WTC11 (cell line): ENCODE measurements around the gene KCNG3. TPM values are rescaled to one million over a fixed set of nuclear protein-coding genes. Genes with fewer than 3 reads are reported as not detected.

Source experiments
- ATAC-seq: fragments of 200-7000 bp; cut with Tn5 transposase; 2 replicates; pipeline ENCODE4 v1.10.0; 2021; ENCODE audit warnings: mild to moderate bottlenecking, moderate library complexity
- CTCF ChIA-PET: fragments of 300-600 bp; sonication (Branson Sonifier 250); formaldehyde crosslinking; loops from one replicate; lab custom pipeline; 2021; ENCODE audit warnings: antibody characterized with exemption; lab: Charles Lee
- POLR2A ChIA-PET: fragments of 350-600 bp; sonication (Branson Sonifier 250); formaldehyde crosslinking; loops from one replicate; lab custom pipeline; 2021; ENCODE audit warnings: antibody characterized with exemption; lab: Charles Lee
- DNase-seq: peaks from one replicate; pipeline ENCODE4 v3.0.0; 2021; ENCODE audit warnings: low spot score
- H3K27ac Mint-ChIP-seq: 2 replicates; pipeline ENCODE4 v1.8.0; 2021; ENCODE audit warnings: mixed read lengths
- H3K27me3 Mint-ChIP-seq: 2 replicates; pipeline ENCODE4 v1.8.0; 2021; ENCODE audit warnings: low read depth, mild to moderate bottlenecking, moderate library complexity, mixed read lengths
- H3K36me3 Mint-ChIP-seq: 2 replicates; pipeline ENCODE4 v1.8.0; 2021; ENCODE audit warnings: mixed read lengths
- H3K4me1 Mint-ChIP-seq: 2 replicates; pipeline ENCODE4 v1.8.0; 2022; ENCODE audit warnings: mixed read lengths
- H3K4me3 Mint-ChIP-seq: 2 replicates; pipeline ENCODE4 v1.8.0; 2021; ENCODE audit warnings: mild to moderate bottlenecking, moderate library complexity, mixed read lengths
- H3K9me3 Mint-ChIP-seq: 2 replicates; pipeline ENCODE4 v1.8.0; 2021; ENCODE audit warnings: mixed read lengths
- ATF2 ChIP-seq: sonication (generic); formaldehyde crosslinking; IDR thresholded peaks from 2 replicates; pipeline ENCODE4 v1.8.1; 2022; ENCODE audit warnings: low read depth, missing genetic modification reagents, borderline replicate concordance
- E2F1 ChIP-seq: sonication (generic); formaldehyde crosslinking; IDR thresholded peaks from 2 replicates; pipeline ENCODE4 v1.8.0; 2022; ENCODE audit warnings: mild to moderate bottlenecking, missing genetic modification reagents
- ETV6 ChIP-seq: sonication (generic); formaldehyde crosslinking; IDR thresholded peaks from 2 replicates; pipeline ENCODE4 v1.8.1; 2022; ENCODE audit warnings: mild to moderate bottlenecking, missing genetic modification reagents
- FOXJ3 ChIP-seq: sonication (generic); formaldehyde crosslinking; IDR thresholded peaks from 2 replicates; pipeline ENCODE4 v1.9.0; 2021; ENCODE audit warnings: missing genetic modification reagents, mild to moderate bottlenecking, borderline replicate concordance
- FOXK1 ChIP-seq: sonication (generic); formaldehyde crosslinking; IDR thresholded peaks from 2 replicates; pipeline ENCODE4 v1.8.0; 2022; ENCODE audit warnings: mild to moderate bottlenecking, moderate library complexity, missing genetic modification reagents
- GABPB1 ChIP-seq: sonication (generic); formaldehyde crosslinking; IDR thresholded peaks from 2 replicates; pipeline ENCODE4 v1.8.1; 2023; ENCODE audit warnings: mild to moderate bottlenecking, missing genetic modification reagents
- GTF2I ChIP-seq: fragments of 250-450 bp; sonication (Bioruptor Pico); conservative IDR thresholded peaks from 2 replicates; pipeline ENCODE4 v1.4.0; 2021; ENCODE audit warnings: mild to moderate bottlenecking
- IRF1 ChIP-seq: sonication (generic); formaldehyde crosslinking; IDR thresholded peaks from 2 replicates; pipeline ENCODE4 v1.8.0; 2023; ENCODE audit warnings: missing genetic modification reagents
- PRDM15 ChIP-seq: sonication (generic); formaldehyde crosslinking; IDR thresholded peaks from 2 replicates; pipeline ENCODE4 v1.8.0; 2022; ENCODE audit warnings: missing genetic modification reagents
- PRRX2 ChIP-seq: fragments of 250-450 bp; sonication (Bioruptor Pico); IDR thresholded peaks from 2 replicates; pipeline ENCODE4 v1.8.0; 2021; ENCODE audit warnings: mild to moderate bottlenecking
- SMAD4 ChIP-seq: sonication (generic); formaldehyde crosslinking; IDR thresholded peaks from 2 replicates; pipeline ENCODE4 v1.8.0; 2022; ENCODE audit warnings: mild to moderate bottlenecking, missing genetic modification reagents
- SP1 ChIP-seq: sonication (generic); formaldehyde crosslinking; conservative IDR thresholded peaks from 2 replicates; pipeline ENCODE4 v1.8.1; 2022; ENCODE audit warnings: missing genetic modification reagents
- STAT6 ChIP-seq: sonication (generic); formaldehyde crosslinking; conservative IDR thresholded peaks from 2 replicates; pipeline ENCODE4 v1.8.1; 2023; ENCODE audit warnings: mild to moderate bottlenecking, low read depth, missing genetic modification reagents, moderate library complexity
- ZNF671 ChIP-seq: fragments of 250-450 bp; sonication (Bioruptor Pico); IDR thresholded peaks from 2 replicates; pipeline ENCODE4 v1.8.0; 2021; ENCODE audit warnings: mild to moderate bottlenecking
- total RNA-seq: library from RNA; stranded (reverse); gene quantifications from 3 replicates; pipeline ENCODE4 v1.2.3, GENCODE V29; 2021

Gene KCNG3
- total RNA-seq, 1 experiment from 2014 or later = 15.5 TPM

- H3K36me3 Mint-ChIP-seq = no peaks in the 10 kb centered on the region
- CTCF ChIA-PET = interaction anchor here (0.7 kb wide), 1 partner anchor 56 kb away, joined by 4 read pairs; no protein-coding TSS in a partner anchor
These were observed 49.1 kb upstream of the KCNG3 start for GRCh38 chr2:42542871-42543270.

More at GRCh38 chr2:42542871-42543270, 49.1 kb upstream of the KCNG3 start:
- no peak for DNase-seq
- Mint-ChIP-seq H3K9me3 (peaks cover 3% of the 10 kb centered on the region; the same call in 1 of the 2 replicates), H3K27me3 (no peaks in the 10 kb centered on the region), H3K27ac (peak overlapping the region; percentile 71), H3K4me1 (peaks cover 55% of the 10 kb centered on the region), H3K4me3 (no peak overlapping the region; the same call in 1 of the 2 replicates)
- TF ChIP-seq STAT6 (CRISPR knock-in tag) = no peak
- no peak for TF ChIP-seq FOXK1
- TF ChIP-seq SP1 (CRISPR knock-in tag) = no peak
- TF ChIP-seq GTF2I = no peak
- TF ChIP-seq GABPB1 (CRISPR knock-in tag) = no peak
- no peak for TF ChIP-seq PRDM15 (CRISPR knock-in tag)
- TF ChIP-seq ZNF671 (CRISPR knock-in tag) = no peak
- no peak for TF ChIP-seq ATF2 (CRISPR knock-in tag)
- TF ChIP-seq IRF1 (CRISPR knock-in tag) = no peak
- no peak for TF ChIP-seq SMAD4 (CRISPR knock-in tag)
- TF ChIP-seq ETV6 = no peak
- TF ChIP-seq PRRX2 (CRISPR knock-in tag) = no peak
- no peak for TF ChIP-seq FOXJ3 (CRISPR knock-in tag)
- TF ChIP-seq E2F1 (CRISPR knock-in tag) = no peak
- peak; percentile 7; the same call in 1 of the 2 replicates for ATAC-seq
- POLR2A ChIA-PET = no interaction called here
